Activated T-cell treated with anti-CD3 and anti-CD28 coated beads for 4 hours (primary cell): ENCODE results near the gene EGLN3.
"Not testable (repeated sequence)": the region's sequence is repeated elsewhere in the genome, so short reads cannot be mapped to it uniquely, and the experiment has no call there.

Experiments used
- DNase-seq: peaks from one replicate; pipeline ENCODE4 v3.0.0-alpha.2; 2020

Gene EGLN3

DNA sequence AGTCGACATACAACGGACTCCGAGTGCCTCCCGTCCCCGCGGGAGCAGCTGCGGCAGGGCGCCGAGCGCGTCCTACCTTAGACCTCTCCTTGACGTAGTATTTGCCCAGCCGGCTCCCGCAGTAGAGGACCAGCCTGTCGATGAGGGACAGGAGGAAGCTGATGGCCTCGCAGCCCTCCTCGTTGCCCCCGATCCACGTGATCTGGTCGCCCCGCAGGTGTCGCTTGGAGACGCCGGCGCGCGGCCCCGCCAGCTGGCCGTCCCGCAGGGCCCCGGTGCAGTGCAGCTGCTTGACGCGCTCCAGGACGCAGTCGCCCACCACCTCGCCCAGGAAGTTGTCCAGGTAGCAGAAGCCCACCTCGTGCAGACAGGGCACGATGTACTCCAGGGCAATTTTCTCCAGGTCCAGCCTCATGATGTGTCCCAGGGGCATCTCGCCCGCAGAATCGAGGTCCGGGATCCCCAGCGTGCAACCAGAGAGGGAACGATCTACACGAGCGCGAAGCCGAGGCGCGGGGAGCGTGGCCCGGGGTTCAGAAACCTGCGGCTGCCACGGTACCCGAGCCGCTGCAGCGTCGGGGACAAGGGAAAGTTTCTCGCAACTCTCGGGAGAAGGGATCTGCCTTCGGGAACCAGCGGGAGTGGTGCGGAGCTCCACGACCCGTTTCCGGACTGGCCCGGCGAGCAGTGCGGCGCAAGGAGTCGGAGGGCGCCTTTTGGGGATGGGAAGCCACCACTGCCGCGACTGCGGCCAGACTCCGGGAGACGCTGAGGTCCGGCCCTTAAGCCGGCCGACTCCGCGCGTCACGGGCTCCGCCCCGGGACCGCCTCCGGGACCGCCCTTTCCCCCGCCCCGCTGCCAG, at the start of gene EGLN3:
Gene EGLN3 (minus strand): TSS at position 755 of the 863 bp plus-strand sequence. CDS start 322 bp downstream, at position 433.
- DNase-seq, result peak; percentile 22

DNA sequence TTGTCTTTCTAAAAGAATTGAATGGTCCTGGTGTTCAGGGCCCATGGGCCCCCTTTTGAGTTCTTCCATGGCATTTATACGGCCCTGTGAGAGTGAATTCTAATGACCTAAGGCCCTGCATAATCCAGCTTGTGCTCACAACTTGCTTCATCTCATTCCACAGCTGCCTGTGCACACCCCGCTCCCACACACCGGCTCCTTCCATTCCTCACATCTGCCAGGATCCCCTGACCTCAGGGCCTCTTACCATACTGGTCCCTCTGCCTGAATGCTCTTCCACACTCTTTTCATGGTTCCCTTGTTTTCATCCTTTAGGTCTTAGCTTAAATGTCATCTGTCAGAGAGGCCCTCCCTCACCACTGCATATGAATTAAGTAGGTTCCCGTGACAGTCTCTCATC, 49.5 kb upstream of the EGLN3 start:
- no peak for DNase-seq

DNA sequence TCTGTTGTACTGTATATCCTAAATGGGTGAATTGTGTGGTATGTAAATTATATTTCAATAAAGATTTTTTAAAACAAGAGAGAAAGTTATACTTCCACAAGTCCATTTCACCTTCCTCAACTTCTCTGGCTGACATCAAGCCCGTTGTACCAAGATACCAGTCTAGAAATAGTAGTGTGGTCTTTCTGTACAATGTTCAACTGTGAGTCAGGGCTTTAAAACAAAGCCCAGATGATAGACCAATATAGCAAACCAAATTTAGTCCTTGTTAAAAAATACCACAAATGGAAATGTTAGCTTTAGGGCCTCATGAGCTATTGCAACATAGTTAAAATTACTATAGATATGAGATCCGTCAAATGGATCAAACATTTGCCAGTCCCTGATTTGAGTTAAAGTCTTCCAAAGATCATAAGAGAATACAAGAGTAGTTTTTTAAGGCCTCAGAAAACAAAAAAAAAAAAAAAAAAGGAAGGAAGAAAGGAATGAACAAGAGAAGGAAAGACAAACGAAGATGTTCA, 49.0 kb upstream of the EGLN3 start:
- no peak for DNase-seq

DNA sequence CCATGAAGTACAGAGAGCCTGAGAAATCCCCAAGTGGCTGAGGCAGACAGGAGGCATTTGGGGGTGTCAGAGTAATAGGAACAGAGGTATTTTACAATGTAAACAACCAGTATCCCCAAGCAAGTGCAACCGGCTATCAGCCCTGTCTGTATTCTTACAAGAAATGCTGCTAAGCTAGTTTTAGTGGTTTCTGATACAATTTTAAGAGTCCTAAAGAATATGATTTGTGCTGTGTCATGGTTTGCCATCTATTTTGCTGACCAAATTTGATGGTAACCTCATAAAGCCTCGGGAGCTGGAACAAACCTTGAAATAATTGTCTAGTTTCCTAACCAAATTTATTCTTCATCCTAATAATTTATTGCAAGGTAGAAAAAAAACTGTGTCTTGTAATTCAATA, 46.7 kb upstream of the EGLN3 start:
- DNase-seq, result no peak

DNA sequence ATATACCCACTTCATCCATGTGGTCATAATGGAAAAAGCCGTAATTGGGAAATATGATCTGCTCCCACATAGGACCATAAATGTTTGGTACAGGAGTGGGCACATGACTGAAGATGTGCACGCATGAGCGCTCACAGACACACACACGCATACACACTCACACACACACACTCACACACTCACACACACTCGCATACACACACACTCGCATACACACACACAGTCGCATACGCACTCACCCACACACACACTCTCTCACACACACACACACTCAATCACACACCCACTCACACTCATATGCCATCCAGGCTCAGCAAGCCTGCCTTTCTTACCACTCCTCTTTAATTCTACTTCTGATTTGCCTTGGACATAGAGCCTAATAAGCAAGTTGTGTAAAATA, 45.6 kb upstream of the EGLN3 start:
- DNase-seq, result no peak

DNA sequence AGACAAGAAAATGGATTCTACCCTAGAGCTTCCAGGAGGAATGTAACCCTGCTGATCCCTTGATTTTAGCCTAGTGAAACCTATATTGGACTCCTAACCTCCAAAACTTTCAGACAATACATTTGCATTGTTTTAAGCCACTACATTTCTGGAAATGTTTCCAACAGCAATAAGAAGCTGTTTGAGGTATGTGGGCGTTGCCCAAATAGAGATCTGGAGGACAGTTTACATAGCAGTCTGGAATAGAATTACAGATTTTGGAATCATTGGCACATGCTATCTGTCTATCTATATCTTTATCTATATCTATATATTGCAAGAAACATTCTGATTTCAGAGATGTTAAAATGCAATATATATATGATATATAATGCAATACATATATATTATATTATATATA, 42.4 kb upstream of the EGLN3 start:
- no peak for DNase-seq

DNA sequence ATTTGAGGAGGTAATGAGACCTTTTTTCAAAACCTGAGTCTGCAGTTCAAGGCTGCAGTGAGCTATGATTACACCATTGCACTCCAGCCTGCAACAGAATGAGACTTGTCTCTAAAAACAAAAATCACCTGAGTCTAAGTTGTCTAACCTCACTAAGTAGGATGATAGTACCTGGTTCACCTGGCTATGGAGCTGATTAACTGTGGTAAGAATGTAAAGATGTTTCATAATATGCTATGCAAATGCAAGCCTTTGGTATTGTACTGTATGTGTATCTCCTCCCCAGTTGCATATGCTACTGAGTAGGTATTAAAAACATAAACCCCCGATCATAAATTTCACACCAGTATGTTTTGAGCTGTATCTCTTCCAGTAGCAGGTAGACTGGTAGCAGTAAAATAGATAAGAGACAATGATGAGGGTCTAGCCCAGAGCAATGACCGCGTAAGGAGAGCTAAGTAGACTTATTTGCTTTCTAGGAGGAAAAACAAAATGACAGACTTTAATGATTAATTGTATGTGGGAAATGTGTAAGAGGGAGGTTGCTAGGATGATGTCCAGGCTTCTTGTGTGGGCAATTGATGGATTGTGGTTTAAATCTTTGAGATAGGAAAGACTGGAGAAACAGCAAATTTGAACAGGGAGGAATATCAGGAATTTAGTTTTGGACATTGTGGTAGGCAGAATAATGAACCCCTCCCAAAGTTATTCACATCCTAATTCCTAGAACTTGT, 41.6 kb upstream of the EGLN3 start:
- no peak for DNase-seq

DNA sequence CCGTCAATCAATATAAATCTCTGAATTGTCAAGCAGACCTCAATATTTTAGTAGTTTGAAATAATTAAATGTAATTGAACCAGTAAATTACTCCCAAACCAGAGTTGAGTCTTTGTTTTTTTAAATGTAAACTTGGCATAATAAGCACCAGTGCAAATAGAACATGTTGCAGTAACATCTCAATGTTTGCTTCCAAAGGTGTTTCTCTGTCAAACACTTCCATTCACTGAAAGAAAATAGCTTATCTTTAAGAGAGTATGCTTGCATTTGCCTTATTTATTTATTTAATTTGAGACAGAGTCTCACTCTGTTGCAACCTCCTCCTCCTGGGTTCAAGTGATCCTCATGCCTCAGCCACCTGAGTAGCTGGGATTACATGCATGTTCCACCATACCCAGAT, 39.9 kb upstream of the EGLN3 start:
- DNase-seq, result no peak

DNA sequence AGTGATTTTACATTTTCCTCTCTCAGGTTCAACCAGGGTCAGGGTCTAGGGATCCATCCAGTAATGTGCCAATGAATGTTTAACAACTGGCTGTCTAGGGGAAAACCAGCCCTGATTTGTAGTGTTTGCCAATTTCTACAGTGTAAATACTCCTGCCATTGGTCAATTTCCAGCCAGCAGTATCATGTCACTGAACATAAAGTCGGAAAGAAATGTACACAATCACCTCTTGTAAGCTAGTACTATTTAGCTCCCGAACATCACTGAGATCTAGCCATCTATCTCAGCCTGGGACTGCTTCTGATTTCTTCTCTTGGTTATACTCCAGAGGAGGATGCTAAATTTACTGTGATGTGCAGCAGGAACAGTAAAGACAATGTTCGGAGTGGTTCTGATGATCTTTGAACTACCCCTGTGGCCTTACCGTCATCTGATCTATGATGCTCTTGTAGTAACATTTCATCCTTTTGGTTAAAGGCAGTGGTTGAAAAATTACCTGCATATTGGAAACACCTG, 36.7 kb upstream of the EGLN3 start:
- no peak for DNase-seq

DNA sequence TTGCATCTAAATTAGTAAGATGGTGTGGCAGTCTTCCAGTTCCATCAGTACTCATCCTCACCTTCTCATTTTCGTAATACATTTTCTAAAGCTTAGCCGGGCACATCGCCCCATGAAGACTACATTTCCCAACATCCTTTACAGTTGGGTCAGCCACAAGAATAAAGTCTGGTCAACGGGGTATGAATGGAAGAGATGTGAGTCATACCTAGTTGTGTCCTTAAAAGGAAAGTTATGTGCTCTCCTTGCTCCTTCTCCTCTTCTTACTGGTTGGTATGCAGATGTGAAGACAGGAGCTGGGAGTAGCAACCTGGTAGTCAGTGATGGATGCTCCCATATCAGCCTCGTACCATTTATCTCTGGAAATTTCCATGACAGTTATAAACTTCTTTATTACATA, 35.9 kb upstream of the EGLN3 start:
- no peak for DNase-seq

DNA sequence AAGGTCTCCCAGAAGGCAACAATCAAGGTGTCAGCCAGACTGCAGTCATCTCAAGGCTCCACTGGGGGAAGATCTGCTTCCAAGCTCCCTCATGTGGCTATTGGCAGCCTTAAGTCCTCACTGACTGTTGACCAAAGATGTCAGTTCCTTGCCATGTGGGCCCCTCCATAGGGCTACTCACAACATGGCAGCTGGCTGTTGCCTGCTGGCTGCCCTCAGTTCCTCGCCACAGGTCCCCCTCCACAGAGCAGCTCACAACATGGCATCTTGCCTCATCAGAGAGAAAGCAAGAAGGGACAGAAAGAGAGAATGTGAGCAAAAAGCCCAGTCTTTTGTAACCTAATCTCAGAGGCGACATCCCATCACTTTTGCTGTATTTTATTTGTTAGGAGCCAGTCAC, 34.4 kb upstream of the EGLN3 start:
- no peak for DNase-seq

DNA sequence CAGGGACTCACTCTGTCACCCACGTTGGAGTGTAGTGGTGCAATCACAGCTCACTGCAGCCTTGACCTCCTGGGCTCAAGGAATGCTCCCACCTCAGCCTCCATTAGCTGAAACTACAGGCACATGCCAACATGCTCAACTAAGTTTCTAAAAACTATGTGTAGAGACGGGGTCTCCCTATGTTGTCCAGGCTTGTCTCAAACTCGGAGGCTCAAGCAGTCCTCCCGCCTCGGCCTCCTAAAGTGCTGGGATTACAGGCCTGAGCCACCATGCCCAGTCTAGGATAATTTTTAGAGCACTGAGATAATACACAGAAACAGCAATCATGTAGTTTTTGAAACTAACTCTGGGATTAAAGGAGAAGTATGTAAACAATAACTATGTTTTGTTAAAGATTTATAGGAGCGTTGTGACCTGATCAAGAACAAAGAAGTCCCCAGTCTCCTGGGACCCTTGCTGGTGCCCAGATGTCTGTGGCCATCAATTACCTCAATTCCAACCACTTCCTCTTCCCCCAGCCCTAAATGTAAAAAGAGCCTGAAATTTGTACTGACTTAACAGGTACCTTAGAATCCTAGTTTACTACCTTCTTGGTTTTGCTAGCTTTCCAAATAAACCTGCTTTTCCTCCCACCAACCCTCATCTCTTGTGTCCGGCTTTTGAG, 28.9 kb upstream of the EGLN3 start:
- DNase-seq, result no peak

DNA sequence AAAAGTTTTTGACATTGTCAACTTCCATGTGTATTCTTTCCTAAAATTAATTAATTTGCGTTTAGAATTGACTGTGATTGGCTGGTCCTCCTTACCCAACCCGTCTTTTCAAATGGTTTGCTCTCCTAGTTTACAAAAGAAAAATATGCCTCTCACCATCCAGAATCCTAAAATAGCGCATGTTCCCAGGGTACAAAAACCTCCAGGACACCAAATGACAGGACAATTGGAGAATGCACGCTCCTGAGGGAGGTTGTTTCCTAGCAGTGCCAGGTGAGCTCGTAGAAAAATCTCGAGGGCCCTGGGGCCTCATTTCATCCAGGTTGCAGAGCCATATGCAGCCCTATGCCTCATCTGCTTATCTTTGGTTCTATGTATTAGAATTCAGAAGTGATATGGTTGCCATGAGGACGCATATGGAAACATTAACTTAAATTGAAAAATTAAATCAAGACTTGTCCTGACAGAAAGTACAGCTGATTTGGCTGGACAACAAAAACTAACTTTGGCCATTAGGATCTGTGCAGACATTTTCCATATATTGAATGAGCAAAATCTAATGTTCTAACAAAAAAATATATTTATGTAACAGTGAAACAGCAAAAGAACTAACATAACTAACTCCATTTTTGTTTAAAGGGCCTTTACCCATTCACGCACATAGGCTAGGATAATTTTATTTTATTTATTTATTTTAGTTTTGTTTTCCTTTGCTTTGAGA, 28.2 kb upstream of the EGLN3 start:
- no peak for DNase-seq

DNA sequence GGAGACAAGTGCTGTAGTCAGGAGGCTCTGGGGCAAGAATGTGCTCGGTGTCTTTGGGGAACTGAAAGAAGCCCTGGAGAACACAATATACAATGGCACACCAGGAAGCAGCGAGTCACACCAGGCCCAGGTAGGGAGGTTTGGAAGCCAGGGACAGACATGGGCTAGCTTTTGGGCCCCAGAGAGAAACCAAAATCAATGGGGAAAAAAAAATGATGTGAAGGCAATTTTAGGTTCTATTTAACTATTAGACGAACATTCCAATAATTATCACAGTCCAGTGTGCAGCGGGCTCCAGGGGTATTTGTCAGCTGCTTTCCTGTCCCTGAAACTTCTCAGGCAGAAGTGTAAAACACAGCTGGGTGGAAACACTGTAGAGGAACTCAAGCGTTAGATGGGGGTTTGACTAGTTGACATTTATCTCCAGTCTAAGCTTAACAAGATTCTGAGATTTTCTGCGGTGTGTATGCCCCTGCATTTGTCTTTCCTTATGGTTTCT, 21.8 kb upstream of the EGLN3 start:
- DNase-seq, result no peak

DNA sequence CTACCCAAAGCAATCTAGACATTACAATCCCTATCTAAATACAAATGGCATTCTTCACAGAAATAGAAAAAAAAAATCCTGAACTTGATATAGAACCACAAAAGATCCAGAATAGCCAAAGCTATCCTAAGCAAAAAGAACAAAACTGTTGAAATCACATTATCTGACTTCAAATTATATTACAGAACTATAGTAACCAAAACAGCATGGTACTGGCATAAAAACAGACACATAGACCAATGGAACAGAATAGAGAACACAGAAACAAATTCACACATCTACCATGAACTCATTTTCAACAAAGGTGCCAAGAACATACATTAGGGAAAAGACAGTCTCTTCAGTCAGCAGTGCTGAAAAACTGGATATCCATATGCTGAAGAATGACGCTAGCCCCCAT, 19.0 kb upstream of the EGLN3 start:
- not testable (repeated sequence) for DNase-seq

DNA sequence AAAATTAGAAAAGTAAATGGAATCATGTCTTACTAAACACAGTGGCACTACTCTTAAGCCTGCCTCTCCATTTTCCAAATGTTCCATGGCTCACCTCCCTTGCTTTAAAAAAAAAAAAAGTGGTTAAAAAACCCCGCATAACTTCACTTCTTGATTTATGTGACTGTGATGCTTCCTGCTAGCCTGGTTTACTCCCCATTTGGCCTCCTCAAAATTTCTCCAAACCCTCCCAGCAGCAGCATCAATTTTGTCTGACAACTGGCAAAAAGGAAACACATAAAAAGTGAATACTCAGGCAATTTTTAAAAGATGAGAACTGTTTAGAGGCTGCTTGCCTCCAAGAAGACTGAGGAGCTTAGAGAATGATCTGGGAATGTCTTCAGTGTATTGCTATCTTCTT, 17.8 kb upstream of the EGLN3 start:
- no peak for DNase-seq

DNA sequence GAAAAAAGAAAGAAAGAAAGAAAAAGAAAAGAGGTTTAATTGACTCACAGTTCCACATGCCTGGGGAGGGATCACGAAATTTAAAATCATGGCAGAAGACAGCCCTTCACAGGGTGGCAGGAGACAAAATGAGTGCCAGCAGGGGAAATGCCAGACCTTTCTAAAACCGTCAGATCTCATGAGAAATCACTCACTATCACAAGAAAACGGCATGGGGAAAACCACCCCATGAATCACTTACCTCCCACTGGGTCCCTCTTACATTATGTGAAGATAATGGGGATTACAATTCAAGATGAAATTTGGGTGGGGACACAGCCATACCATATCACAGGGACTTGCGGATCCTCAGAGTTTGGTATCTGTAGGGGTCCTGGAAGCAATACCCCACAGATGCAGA, 16.3 kb upstream of the EGLN3 start:
- DNase-seq, result no peak

DNA sequence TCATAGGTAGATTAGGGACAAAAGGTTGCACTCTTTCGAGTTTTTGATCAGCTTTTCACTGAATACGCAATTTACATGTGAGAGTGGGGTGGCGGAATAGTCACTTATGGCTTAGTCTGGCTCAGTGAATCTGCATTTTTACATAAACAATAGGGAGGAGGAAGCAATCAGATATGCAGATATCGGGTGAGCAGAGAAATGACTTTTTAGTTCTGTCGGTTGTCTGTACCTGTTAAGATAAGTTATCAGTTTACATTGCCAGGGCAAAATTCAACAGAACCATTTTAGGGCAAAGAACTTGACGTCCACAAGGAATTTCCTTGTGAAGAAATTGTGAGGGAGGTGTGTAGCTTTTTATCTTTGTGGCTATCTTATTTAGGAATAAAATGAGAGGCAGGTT, 15.4 kb upstream of the EGLN3 start:
- no peak for DNase-seq

DNA sequence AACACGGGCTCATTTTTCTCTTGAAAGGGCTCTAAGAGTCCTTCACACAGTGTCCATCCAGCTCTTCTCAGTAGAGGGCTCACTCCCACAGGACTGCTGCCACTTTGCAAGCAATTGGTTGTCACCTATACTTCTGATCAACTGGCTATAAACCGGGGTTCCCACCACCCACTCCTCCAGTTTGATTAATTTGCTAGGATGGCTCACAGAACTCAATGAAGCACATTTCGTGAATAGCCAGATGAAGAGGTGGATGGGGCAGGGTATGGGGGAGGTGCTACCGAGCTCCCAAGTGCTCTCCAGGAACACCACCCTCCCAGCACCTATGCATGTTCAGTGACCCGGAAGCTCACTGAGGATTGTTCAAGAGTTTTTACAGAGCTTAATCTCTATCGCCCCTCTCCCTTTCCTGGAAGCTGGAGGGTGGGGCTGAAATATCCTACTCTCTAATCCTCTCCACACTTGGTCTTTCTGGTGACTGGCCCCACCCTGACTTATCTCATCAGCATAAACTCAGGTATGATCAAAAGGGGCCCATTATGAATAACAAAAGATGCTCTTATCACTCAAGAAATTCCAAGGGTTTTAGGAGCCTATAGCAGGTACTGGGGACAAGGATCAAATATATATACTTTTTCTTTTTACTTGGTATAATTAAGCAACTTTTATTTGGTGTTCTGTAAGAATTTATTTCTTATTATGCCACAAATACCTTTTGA, 13.9 kb upstream of the EGLN3 start:
- no peak for DNase-seq

DNA sequence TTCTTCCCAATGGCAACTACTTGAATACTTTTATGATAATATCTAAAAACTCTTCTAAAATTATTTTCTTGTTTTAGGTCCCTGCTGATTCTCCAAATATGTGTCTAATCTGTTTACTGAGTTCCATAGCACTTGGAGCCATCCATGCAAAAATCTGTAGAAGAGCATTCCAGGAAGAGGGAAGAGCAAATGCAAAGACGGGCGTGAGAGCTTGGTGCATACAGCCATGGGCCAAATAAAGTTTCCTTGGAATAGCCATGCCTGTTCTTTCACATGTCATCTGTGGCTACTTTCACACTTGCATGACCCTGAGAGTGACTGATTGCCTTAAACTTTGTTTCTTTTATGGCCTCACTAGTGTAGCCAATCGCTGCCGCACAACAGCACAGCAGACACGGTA, 13.0 kb upstream of the EGLN3 start:
- no peak for DNase-seq

DNA sequence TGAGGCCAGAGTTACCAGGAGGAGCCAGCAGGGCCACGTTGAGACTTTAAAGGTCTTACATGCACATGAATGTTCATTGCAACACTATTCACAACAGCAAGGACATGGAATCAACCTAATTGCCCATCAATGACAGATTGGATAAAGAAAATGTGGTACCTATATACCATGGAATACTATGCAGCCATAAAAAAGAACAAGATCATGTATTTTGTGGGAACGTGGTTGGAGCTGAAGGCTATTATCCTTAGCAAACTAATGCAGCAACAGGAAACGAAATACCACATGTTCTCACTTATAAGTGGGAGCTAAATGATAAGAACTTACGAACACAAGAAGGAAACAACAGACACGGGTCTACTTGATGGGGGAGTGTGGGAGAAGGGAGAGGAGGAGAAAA, 11.6 kb upstream of the EGLN3 start:
- not testable (repeated sequence) for DNase-seq

DNA sequence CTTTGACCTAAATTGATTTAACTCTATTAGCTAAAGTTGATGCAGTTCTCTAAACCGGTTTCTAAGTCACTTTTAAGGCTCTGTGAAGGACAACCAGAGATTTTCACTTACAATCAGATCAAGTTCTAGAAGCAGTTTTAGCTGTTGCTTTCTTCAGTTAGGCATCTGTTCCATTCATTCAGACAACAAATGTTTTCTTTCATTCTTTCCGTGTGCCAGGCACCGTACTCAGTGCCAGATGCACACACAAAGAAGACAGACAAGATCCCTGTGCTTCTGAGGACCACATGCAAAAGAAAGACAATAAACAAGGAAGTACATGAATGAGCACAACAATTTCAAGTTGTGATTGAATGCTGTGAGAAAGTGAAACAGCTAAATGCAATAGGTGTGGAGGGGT, 11.1 kb upstream of the EGLN3 start:
- DNase-seq, result no peak
